Measurements from ENCODE around the gene SYNJ1. TPM values are rescaled to one million over a fixed set of nuclear protein-coding genes. Genes with fewer than 3 reads are reported as not detected.
A peak's percentile ranks its signal among the peaks of the same experiment; 100 is the strongest.

SYNJ1 gene
- total and polyA plus RNA-seq, 2 of the 4 experiments (the other 2 are of a cell fraction), result 3.6 to 4.6 TPM

DNA sequence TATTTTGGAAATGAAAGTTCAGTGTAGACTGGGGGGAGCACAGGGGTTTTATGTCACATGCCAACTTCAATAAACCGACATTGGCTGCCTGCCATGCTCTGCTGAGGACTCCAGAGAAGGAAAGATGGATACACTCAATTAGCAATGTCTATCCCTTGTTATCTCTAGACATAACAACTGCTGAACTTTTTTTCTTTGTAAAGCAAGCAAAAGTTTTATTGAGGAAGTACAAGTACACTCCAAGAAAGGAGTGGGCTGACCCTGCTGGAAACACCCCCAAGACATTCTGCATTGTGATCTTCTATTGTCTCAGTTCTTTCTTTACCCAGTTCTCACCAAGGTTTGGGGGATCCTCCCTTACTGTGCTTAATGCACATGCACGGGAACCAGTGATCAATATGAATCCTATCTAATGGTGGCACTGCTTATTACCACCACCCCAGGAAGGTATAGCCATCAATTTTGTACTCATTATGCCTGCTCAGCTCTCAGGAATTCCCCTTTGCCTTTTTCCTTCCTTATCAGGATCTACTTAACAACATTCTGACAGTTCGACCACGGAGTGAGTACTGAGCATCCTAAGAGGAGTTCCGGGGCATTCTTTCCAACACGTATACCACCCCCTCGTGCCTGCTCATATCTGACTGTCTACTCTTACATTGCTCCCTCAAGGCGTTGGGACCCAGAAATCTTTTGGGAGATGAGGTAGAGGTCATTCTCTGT, 28.7 kb downstream of the SYNJ1 start:
- Histone ChIP-seq H2BK5ac (ENCODE audit: low read depth, low read length, poor library complexity, severe bottlenecking) (no peak overlapping the region), H3K27ac (ENCODE audit: insufficient read depth, low read length) (no peak overlapping the region), H3K9ac (ENCODE audit: low read depth, low read length) (no peak overlapping the region), H3K36me3 (ENCODE audit: control insufficient read depth, insufficient read depth, low read length) (no peaks in the 10 kb centered on the region; the same call in 1 of the 2 replicates), H3K18ac (ENCODE audit: low read depth, low read length) (no peak overlapping the region), H2BK15ac (ENCODE audit: low read depth, low read length) (no peak overlapping the region), H4K20me1 (ENCODE audit: insufficient read depth, low read length) (no peaks in the 10 kb centered on the region), H3K4ac (ENCODE audit: low read depth, low read length) (no peak overlapping the region), H2AK5ac (ENCODE audit: low read depth, low read length) (no peak overlapping the region), H4K8ac (ENCODE audit: low read depth in 2 of 2, low read length in 2 of 2) (no peak overlapping the region), H2AK9ac (replicated peaks; ENCODE audit: low read depth, low read length, poor library complexity) (no peak overlapping the region), H3K4me3 (ENCODE audit: insufficient read depth, low read depth, low read length) (no peak overlapping the region), H3K4me1 (ENCODE audit: control insufficient read depth, insufficient read depth, low read length) (peaks cover 6% of the 10 kb centered on the region), H3K9me3 (ENCODE audit: control insufficient read depth, insufficient read depth, low read length) (no peaks in the 10 kb centered on the region), H3K23ac (ENCODE audit: low read depth, low read length) (no peak overlapping the region), H3K79me1 (ENCODE audit: low read depth in 1 of 2, low read length in 2 of 2) (peaks cover 5 to 8% of the 10 kb centered on the region in 2 experiments; a peak in 3 of 4 replicates), H3K56ac (ENCODE audit: extremely low read depth, insufficient read depth, low read length) (no peak overlapping the region), H3K4me2 (ENCODE audit: low read depth, low read length) (no peak overlapping the region), H4K91ac (ENCODE audit: insufficient read depth, low read depth, low read length) (no peak overlapping the region), H3K9me1 (ENCODE audit: insufficient read depth, low read length) (peaks cover 6% of the 10 kb centered on the region; the same call in 1 of the 2 replicates), H3K27me3 (ENCODE audit: control insufficient read depth, insufficient read depth, low read length) (no peaks in the 10 kb centered on the region), H4K5ac (ENCODE audit: low read depth, low read length) (no peak overlapping the region), H2BK20ac (ENCODE audit: low read depth, low read length) (no peak overlapping the region), H2AFZ (replicated peaks; ENCODE audit: low read length, poor library complexity) (no peak overlapping the region), H3K14ac (replicated peaks; ENCODE audit: low read depth, low read length) (no peak overlapping the region), H2BK120ac (ENCODE audit: low read depth, low read length) (no peak overlapping the region)
- ChIA-PET POLR2A (ENCODE audit: unreplicated experiment) (interaction anchor here (0.5 kb wide), 1 partner anchor 393 kb away, joined by 13 read pairs; no protein-coding TSS in a partner anchor), CTCF (no interaction called here)
- intact Hi-C loops (cut with micrococcal nuclease), result no loop called here
- no TSS peak for BruUV-seq (replicated peaks)
- TF ChIP-seq NFE2L2 (IDR thresholded peaks at IDR 0.05; ENCODE audit: low read depth, low read length) (no peak), MXI1 (IDR thresholded peaks at IDR 0.05; ENCODE audit: borderline replicate concordance, low read depth, low read length) (no peak), POLR2A (IDR thresholded peaks at IDR 0.05; ENCODE audit: low read depth, low read length) (no peak)
- TF ChIP-seq, protein P1, sequence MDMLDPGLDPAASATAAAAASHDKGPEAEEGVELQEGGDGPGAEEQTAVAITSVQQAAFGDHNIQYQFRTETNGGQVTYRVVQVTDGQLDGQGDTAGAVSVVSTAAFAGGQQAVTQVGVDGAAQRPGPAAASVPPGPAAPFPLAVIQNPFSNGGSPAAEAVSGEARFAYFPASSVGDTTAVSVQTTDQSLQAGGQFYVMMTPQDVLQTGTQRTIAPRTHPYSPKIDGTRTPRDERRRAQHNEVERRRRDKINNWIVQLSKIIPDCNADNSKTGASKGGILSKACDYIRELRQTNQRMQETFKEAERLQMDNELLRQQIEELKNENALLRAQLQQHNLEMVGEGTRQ (IDR thresholded peaks at IDR 0.05; ENCODE audit: low read depth, low read length), result no peak
- in situ Hi-C loops (cut with MboI; ENCODE audit: low sequenced_read_pairs), result no loop called here
- ATAC-seq (ENCODE audit: low read depth) (no peak), DNase-seq (peak; percentile 31)
- no CpG with 5 or more reads among the region's 8 CpGs for WGBS, 2 experiments (ENCODE audit: extremely low coverage in 2 of 2, insufficient read length in 1 of 2)
- dilution Hi-C loops (cut with HindIII; ENCODE audit: low sequenced_read_pairs, unreplicated experiment), result no loop called here
